Breast epithelium (tissue), 4 donors: ENCODE results near the gene LDLRAD4. TPM values are rescaled to one million over a fixed set of nuclear protein-coding genes. Genes with fewer than 3 reads are reported as not detected.

Experiments used
- DNase-seq, 2 donors: peaks; one replicate each; pipeline ENCODE4 v3.0.0-alpha.2; 2019; ENCODE audit warnings: low spot score in 2 of 2
- H3K27ac ChIP-seq, 2 donors: fragments of 200-600 bp; sonication (generic) in 1 of 2; one replicate each; pipeline ENCODE4 v1.5.1; 2016 to 2019; ENCODE audit warnings: mild to moderate bottlenecking in 1 of 2
- H3K27me3 ChIP-seq, 2 donors: fragments of 200-600 bp; sonication (generic) in 1 of 2; one replicate each; pipeline versions ENCODE4 v1.5.1 to v1.6.0; 2017 to 2019; ENCODE audit warnings: control low read depth in 1 of 2, mild to moderate bottlenecking in 1 of 2
- H3K36me3 ChIP-seq: fragments of 200-600 bp; one replicate; pipeline ENCODE4 v1.5.1; 2019
- H3K4me1 ChIP-seq, 2 donors: fragments of 200-600 bp; sonication (generic); one replicate each; pipeline ENCODE4 v1.5.1; 2016 to 2019; ENCODE audit warnings: control low read depth in 1 of 2
- H3K4me3 ChIP-seq, 3 donors: fragments of 200-600 bp; sonication (generic); 1 replicate in 2 of 3; 2 replicates in 1 of 3; pipeline ENCODE4 v1.5.1; 2016 to 2019; ENCODE audit warnings: mild to moderate bottlenecking in 3 of 3, moderate library complexity in 2 of 3
- H3K9me3 ChIP-seq, 2 donors: fragments of 200-600 bp; sonication (generic) in 1 of 2; one replicate each; pipeline ENCODE4 v1.5.1; 2016 to 2019; ENCODE audit warnings: control low read depth in 1 of 2
- CTCF ChIP-seq, 3 donors: fragments of 450-650 bp; IDR thresholded peaks; one replicate each; pipeline ENCODE4 v1.5.1; 2016 to 2017; ENCODE audit warnings: antibody characterized with exemption in 3 of 3, mild to moderate bottlenecking in 3 of 3, moderate library complexity in 3 of 3
- POLR2A ChIP-seq: fragments of 450-650 bp; IDR thresholded peaks from one replicate; pipeline ENCODE4 v1.6.1; 2016; ENCODE audit warnings: antibody characterized with exemption, mild to moderate bottlenecking, moderate library complexity
- POLR2AphosphoS5 ChIP-seq, 3 donors: sonication (generic); formaldehyde crosslinking; IDR thresholded peaks; one replicate each; pipeline ENCODE4 v1.6.1; 2017; ENCODE audit warnings: antibody characterized with exemption in 3 of 3
- intact Hi-C: fragments of 100-400 bp; cut with DNase I; formaldehyde crosslinking; loops from one replicate; pipeline ENCODE4 v1.15.1; 2023; ENCODE audit warnings: low total_unique reads
- total RNA-seq, 3 donors: library from RNA; depleted of rRNA; stranded (reverse); fragments of >200 nt; gene quantifications; one replicate each; pipeline ENCODE4 v1.1.0, GENCODE V29; 2016

Gene LDLRAD4
- total RNA-seq, 3 donors from 2014 or later = 28.5 to 94.3 (median 42.9) TPM

- no peaks in the 10 kb centered on the region for H3K27me3 ChIP-seq
- intact Hi-C loops = no loop called here
- TF ChIP-seq CTCF (IDR thresholded peaks at IDR 0.05) = no peak
- TF ChIP-seq POLR2AphosphoS5 (IDR thresholded peaks at IDR 0.05) = no peak
- TF ChIP-seq POLR2A = no peak
- DNase-seq = no peak
- H3K4me3 ChIP-seq = no peak overlapping the region
- no peaks in the 10 kb centered on the region for H3K9me3 ChIP-seq
- no peaks in the 10 kb centered on the region for H3K4me1 ChIP-seq
- no peaks in the 10 kb centered on the region for H3K36me3 ChIP-seq
- no peak overlapping the region for H3K27ac ChIP-seq
Measured at GRCh38 chr18:13390711-13391110, 172.2 kb downstream of the LDLRAD4 start.

GRCh38 chr18:13392029-13392750 is 173.6 kb downstream of the LDLRAD4 start:
- H3K36me3 ChIP-seq = no peaks in the 10 kb centered on the region
- no peaks in the 10 kb centered on the region for H3K9me3 ChIP-seq
- no peak overlapping the region for H3K4me3 ChIP-seq
- intact Hi-C loops = no loop called here
- no peak overlapping the region for H3K27ac ChIP-seq
- H3K27me3 ChIP-seq = no peaks in the 10 kb centered on the region
- no peak for DNase-seq
- TF ChIP-seq POLR2AphosphoS5 (IDR thresholded peaks at IDR 0.05) (no peak), POLR2A (no peak), CTCF (IDR thresholded peaks at IDR 0.05) (no peak)
- no peaks in the 10 kb centered on the region for H3K4me1 ChIP-seq

- intact Hi-C loops = no loop called here
- Histone ChIP-seq H3K4me1 (no peaks in the 10 kb centered on the region), H3K27me3 (no peaks in the 10 kb centered on the region), H3K4me3 (no peak overlapping the region), H3K9me3 (no peaks in the 10 kb centered on the region), H3K36me3 (no peaks in the 10 kb centered on the region), H3K27ac (no peak overlapping the region)
- DNase-seq = no peak
- TF ChIP-seq POLR2AphosphoS5 (IDR thresholded peaks at IDR 0.05) (no peak), CTCF (IDR thresholded peaks at IDR 0.05) (no peak), POLR2A (no peak)
Measured at GRCh38 chr18:13392899-13393298, 174.3 kb downstream of the LDLRAD4 start.

- intact Hi-C loops = no loop called here
- Histone ChIP-seq H3K4me3 (no peak overlapping the region), H3K4me1 (no peaks in the 10 kb centered on the region), H3K27ac (no peak overlapping the region), H3K36me3 (no peaks in the 10 kb centered on the region), H3K27me3 (no peaks in the 10 kb centered on the region), H3K9me3 (no peaks in the 10 kb centered on the region)
- TF ChIP-seq POLR2A (no peak), CTCF (IDR thresholded peaks at IDR 0.05) (no peak), POLR2AphosphoS5 (IDR thresholded peaks at IDR 0.05) (no peak)
- no peak for DNase-seq
Measured at GRCh38 chr18:13393338-13393737, 174.8 kb downstream of the LDLRAD4 start.

- intact Hi-C loops = no loop called here
- TF ChIP-seq CTCF (IDR thresholded peaks at IDR 0.05) (no peak), POLR2A (no peak)
- Histone ChIP-seq H3K36me3 (no peaks in the 10 kb centered on the region), H3K9me3 (no peaks in the 10 kb centered on the region), H3K4me1 (no peaks in the 10 kb centered on the region), H3K27ac (no peak overlapping the region), H3K27me3 (no peaks in the 10 kb centered on the region), H3K4me3 (no peak overlapping the region)
- no peak for DNase-seq
Measured at GRCh38 chr18:13394801-13395200, 176.2 kb downstream of the LDLRAD4 start.
